GM23338 (cell line): ENCODE measurements around the gene AFF1. TPM values are rescaled to one million over a fixed set of nuclear protein-coding genes. Genes with fewer than 3 reads are reported as not detected.

Source experiments
- ATAC-seq: fragments of 200-7000 bp; cut with Tn5 transposase; 3 replicates; pipeline ENCODE4 v1.9.1; 2020
- DNase-seq: peaks from one replicate; pipeline ENCODE4 v3.0.0-alpha.2; 2015; ENCODE audit warnings: low spot score
- H2AFZ ChIP-seq: fragments of 200-600 bp; sonication (generic); 2 replicates; pipeline ENCODE4 v1.8.0; 2016; ENCODE audit warnings: antibody characterized with exemption, mild to moderate bottlenecking, moderate library complexity
- H3F3A ChIP-seq: fragments of 200-600 bp; sonication (generic); replicated peaks from 2 replicates; pipeline ENCODE4 v1.8.0; 2017; ENCODE audit warnings: antibody characterized with exemption, mixed run types, low read depth
- H3K27ac ChIP-seq: fragments of 200-600 bp; sonication (generic); 2 replicates; pipeline ENCODE4 v1.6.1; 2016; ENCODE audit warnings: low read depth
- H3K27me3 ChIP-seq: fragments of 200-600 bp; sonication (generic); 2 replicates; pipeline ENCODE4 v1.8.0; 2016; ENCODE audit warnings: mild to moderate bottlenecking, mixed run types, moderate library complexity; ENCODE audit not compliant: insufficient read depth
- H3K36me3 ChIP-seq: fragments of 200-600 bp; sonication (generic); 2 replicates; pipeline ENCODE4 v1.8.0; 2016; ENCODE audit warnings: mild to moderate bottlenecking; ENCODE audit not compliant: insufficient read depth
- H3K4me1 ChIP-seq: fragments of 200-600 bp; sonication (generic); 2 replicates; pipeline ENCODE4 v1.8.0; 2016; ENCODE audit warnings: mild to moderate bottlenecking, moderate library complexity; ENCODE audit not compliant: insufficient read depth
- H3K4me2 ChIP-seq: fragments of 200-600 bp; sonication (generic); 2 replicates; pipeline ENCODE4 v1.7.1; 2017; ENCODE audit warnings: mixed run types
- H3K4me3 ChIP-seq: fragments of 200-600 bp; sonication (generic); 2 replicates; pipeline ENCODE4 v1.6.1; 2016; ENCODE audit warnings: mixed run types
- H3K79me2 ChIP-seq: fragments of 200-600 bp; sonication (generic); replicated peaks from 2 replicates; pipeline ENCODE4 v1.8.0; 2017; ENCODE audit warnings: mild to moderate bottlenecking; ENCODE audit not compliant: insufficient read depth
- H3K9me2 ChIP-seq: fragments of 200-600 bp; sonication (generic); 2 replicates; pipeline ENCODE4 v1.8.0; 2017; ENCODE audit not compliant: insufficient read depth
- H4K20me1 ChIP-seq: fragments of 200-600 bp; sonication (generic); replicated peaks from 2 replicates; pipeline ENCODE4 v1.8.0; 2017; ENCODE audit warnings: mild to moderate bottlenecking; ENCODE audit not compliant: insufficient read depth
- H3K27ac Mint-ChIP-seq: 2 replicates; pipeline ENCODE4 v1.8.0; 2020; ENCODE audit warnings: inconsistent platforms, mild to moderate bottlenecking, moderate library complexity, mixed read lengths
- H3K27me3 Mint-ChIP-seq: 3 replicates; pipeline ENCODE4 v1.8.0; 2022; ENCODE audit warnings: low read depth, mild to moderate bottlenecking, moderate library complexity, mixed read lengths, inconsistent platforms; ENCODE audit not compliant: insufficient read depth, poor library complexity
- H3K36me3 Mint-ChIP-seq: 3 replicates; pipeline ENCODE4 v1.8.0; 2021; ENCODE audit warnings: low read depth, mild to moderate bottlenecking, inconsistent platforms, moderate library complexity, mixed read lengths
- H3K4me1 Mint-ChIP-seq: 3 replicates; pipeline ENCODE4 v1.8.0; 2020; ENCODE audit warnings: mild to moderate bottlenecking, inconsistent platforms, mixed read lengths
- H3K4me3 Mint-ChIP-seq: 3 replicates; pipeline ENCODE4 v1.8.0; 2021; ENCODE audit warnings: moderate library complexity, mild to moderate bottlenecking, inconsistent platforms, mixed read lengths
- H3K9me3 Mint-ChIP-seq: 3 replicates; pipeline ENCODE4 v1.8.0; 2020; ENCODE audit warnings: moderate library complexity, mild to moderate bottlenecking, inconsistent platforms, mixed read lengths
- CREB1 ChIP-seq: fragments of 250-450 bp; sonication (Bioruptor Pico); IDR thresholded peaks from 2 replicates; pipeline ENCODE4 v1.5.0; 2020; ENCODE audit warnings: low read depth, mild to moderate bottlenecking, moderate library complexity
- EZH2 ChIP-seq: fragments of 200-600 bp; sonication (generic); IDR thresholded peaks from one replicate; pipeline ENCODE4 v1.8.0; 2017; ENCODE audit warnings: antibody characterized with exemption, mild to moderate bottlenecking, low read depth; ENCODE audit not compliant: unreplicated experiment
- EZH2phosphoT487 ChIP-seq: fragments of 200-600 bp; sonication (generic); IDR thresholded peaks from one replicate; pipeline ENCODE4 v1.8.1; 2018; ENCODE audit warnings: antibody characterized with exemption; ENCODE audit not compliant: unreplicated experiment
- JUNB ChIP-seq: IDR thresholded peaks from one replicate; pipeline ENCODE4 v1.6.1; 2016; ENCODE audit warnings: antibody characterized with exemption; ENCODE audit not compliant: unreplicated experiment
- NANOG ChIP-seq: IDR thresholded peaks from 2 replicates; pipeline ENCODE4 v1.6.1; 2016; ENCODE audit warnings: antibody characterized with exemption, borderline replicate concordance
- POLR2AphosphoS5 ChIP-seq: IDR thresholded peaks from 2 replicates; pipeline ENCODE4 v1.6.1; 2016; ENCODE audit warnings: antibody characterized with exemption, low read depth
- STAT1 ChIP-seq: IDR thresholded peaks from one replicate; pipeline ENCODE4 v1.6.1; 2016; ENCODE audit warnings: antibody characterized with exemption; ENCODE audit not compliant: unreplicated experiment
- ZNF462 ChIP-seq: fragments of 250-450 bp; sonication (Bioruptor Pico); IDR thresholded peaks from 2 replicates; pipeline ENCODE4 v1.5.0; 2020; ENCODE audit warnings: mild to moderate bottlenecking, moderate library complexity
- polyA plus RNA-seq: library from polyadenylated mRNA; unstranded; fragments of >200 nt; fragmentation: Nextera tagmentation; extraction: Ambion mirVana; gene quantifications from 2 replicates; pipeline ENCODE4 v1.2.1, GENCODE V29; 2016
- total RNA-seq: library from RNA; depleted of rRNA; stranded (reverse); fragments of >200 nt; shearing (Covaris generic); gene quantifications from 2 replicates; pipeline ENCODE4 v1.2.3, GENCODE V29; 2014
- TF ChIP-seq, protein P1 (sequence below), 2 experiments: fragments of 200-600 bp in 1 of 2; sonication (generic) in 1 of 2; conservative IDR thresholded peaks; 2 replicates each; pipeline versions ENCODE4 v1.5.1 to v1.6.1; 2016 to 2017; ENCODE audit warnings: antibody characterized with exemption in 2 of 2, low read depth in 2 of 2, mild to moderate bottlenecking in 2 of 2, moderate library complexity in 1 of 2
- TF ChIP-seq, protein P2 (sequence below): IDR thresholded peaks from one replicate; pipeline ENCODE4 v1.6.1; 2018; ENCODE audit warnings: antibody characterized with exemption; ENCODE audit not compliant: unreplicated experiment

Gene AFF1
- total and polyA plus RNA-seq, 2 experiments from 2014 or later, result 42.6 to 67.2 TPM

GRCh38 chr4:87090305-87090704 lies 155.5 kb downstream of the AFF1 start (continued):
- TF ChIP-seq, protein P1, sequence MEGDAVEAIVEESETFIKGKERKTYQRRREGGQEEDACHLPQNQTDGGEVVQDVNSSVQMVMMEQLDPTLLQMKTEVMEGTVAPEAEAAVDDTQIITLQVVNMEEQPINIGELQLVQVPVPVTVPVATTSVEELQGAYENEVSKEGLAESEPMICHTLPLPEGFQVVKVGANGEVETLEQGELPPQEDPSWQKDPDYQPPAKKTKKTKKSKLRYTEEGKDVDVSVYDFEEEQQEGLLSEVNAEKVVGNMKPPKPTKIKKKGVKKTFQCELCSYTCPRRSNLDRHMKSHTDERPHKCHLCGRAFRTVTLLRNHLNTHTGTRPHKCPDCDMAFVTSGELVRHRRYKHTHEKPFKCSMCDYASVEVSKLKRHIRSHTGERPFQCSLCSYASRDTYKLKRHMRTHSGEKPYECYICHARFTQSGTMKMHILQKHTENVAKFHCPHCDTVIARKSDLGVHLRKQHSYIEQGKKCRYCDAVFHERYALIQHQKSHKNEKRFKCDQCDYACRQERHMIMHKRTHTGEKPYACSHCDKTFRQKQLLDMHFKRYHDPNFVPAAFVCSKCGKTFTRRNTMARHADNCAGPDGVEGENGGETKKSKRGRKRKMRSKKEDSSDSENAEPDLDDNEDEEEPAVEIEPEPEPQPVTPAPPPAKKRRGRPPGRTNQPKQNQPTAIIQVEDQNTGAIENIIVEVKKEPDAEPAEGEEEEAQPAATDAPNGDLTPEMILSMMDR (conservative IDR thresholded peaks at IDR 0.05; ENCODE audit: low read depth in 2 of 2), result no peak
- no peak for TF ChIP-seq CREB1 (CRISPR knock-in tag)
- TF ChIP-seq JUNB, result no peak

DNA sequence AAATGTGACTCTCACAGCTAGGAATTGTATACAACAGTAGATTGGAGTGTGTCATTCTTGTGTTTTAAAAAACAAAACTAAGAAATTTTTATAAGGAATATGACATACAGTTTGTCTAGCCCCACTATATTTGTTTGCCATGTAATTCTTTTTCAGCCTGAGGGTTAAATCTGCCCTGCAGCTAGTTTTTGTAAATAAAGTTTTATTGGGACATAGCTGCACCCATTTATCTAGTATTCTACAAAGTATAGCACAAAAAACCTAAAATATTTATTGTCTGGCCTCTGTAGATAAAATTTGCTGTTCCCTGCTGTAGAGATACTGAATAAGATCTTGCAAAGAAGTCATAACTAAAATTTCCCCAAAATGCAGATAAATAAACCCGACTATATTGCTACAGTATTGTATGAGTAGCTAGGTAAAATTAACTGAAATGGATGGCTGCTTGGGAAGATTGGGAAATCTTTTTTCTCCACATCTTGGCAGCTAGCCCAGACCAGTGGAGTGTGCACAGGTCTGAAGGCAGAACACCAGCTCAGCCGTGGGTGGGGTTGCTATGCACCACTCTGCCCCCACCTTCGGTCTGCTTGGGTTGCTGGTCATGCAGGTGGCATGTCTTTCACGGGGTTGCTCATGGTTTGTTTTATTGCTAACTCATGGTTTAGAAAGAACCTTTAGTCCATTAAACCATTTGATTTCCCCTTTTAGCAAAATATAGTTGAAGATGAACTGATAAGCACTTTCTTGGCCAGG lies 157.8 kb downstream of the AFF1 start:
- Histone ChIP-seq H3K4me1 (no peaks in the 10 kb centered on the region), H3K27ac (no peak overlapping the region), H3K79me2 (no peaks in the 10 kb centered on the region), H3K36me3 (peaks cover 18% of the 10 kb centered on the region; the same call in 1 of the 2 replicates), H3F3A (no peaks in the 10 kb centered on the region), H3K9me2 (no peaks in the 10 kb centered on the region), H4K20me1 (no peaks in the 10 kb centered on the region; the same call in 1 of the 2 replicates), H3K27me3 (no peaks in the 10 kb centered on the region), H3K4me3 (no peak overlapping the region), H3K4me2 (no peak overlapping the region), H2AFZ (no peak overlapping the region)
- no peak overlapping the region for H3K27ac Mint-ChIP-seq
- ATAC-seq, result no peak
- peaks cover 14% of the 10 kb centered on the region for H3K36me3 Mint-ChIP-seq
- no peak for DNase-seq
- no peak overlapping the region for H3K4me3 Mint-ChIP-seq
- H3K27me3 Mint-ChIP-seq, result peaks cover 3% of the 10 kb centered on the region
- H3K9me3 Mint-ChIP-seq, result no peaks in the 10 kb centered on the region
- H3K4me1 Mint-ChIP-seq, result peaks cover 21% of the 10 kb centered on the region
- TF ChIP-seq EZH2 (no peak), POLR2AphosphoS5 (no peak), NANOG (no peak), EZH2phosphoT487 (no peak), ZNF462 (no peak), STAT1 (no peak), CREB1 (CRISPR knock-in tag) (no peak)
- TF ChIP-seq, protein P2, sequence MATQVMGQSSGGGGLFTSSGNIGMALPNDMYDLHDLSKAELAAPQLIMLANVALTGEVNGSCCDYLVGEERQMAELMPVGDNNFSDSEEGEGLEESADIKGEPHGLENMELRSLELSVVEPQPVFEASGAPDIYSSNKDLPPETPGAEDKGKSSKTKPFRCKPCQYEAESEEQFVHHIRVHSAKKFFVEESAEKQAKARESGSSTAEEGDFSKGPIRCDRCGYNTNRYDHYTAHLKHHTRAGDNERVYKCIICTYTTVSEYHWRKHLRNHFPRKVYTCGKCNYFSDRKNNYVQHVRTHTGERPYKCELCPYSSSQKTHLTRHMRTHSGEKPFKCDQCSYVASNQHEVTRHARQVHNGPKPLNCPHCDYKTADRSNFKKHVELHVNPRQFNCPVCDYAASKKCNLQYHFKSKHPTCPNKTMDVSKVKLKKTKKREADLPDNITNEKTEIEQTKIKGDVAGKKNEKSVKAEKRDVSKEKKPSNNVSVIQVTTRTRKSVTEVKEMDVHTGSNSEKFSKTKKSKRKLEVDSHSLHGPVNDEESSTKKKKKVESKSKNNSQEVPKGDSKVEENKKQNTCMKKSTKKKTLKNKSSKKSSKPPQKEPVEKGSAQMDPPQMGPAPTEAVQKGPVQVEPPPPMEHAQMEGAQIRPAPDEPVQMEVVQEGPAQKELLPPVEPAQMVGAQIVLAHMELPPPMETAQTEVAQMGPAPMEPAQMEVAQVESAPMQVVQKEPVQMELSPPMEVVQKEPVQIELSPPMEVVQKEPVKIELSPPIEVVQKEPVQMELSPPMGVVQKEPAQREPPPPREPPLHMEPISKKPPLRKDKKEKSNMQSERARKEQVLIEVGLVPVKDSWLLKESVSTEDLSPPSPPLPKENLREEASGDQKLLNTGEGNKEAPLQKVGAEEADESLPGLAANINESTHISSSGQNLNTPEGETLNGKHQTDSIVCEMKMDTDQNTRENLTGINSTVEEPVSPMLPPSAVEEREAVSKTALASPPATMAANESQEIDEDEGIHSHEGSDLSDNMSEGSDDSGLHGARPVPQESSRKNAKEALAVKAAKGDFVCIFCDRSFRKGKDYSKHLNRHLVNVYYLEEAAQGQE, result no peak
- TF ChIP-seq, protein P1 (conservative IDR thresholded peaks at IDR 0.05; ENCODE audit: low read depth in 2 of 2), result no peak
